WTC11 (cell line): ENCODE measurements around the gene DENND5A. TPM values are rescaled to one million over a fixed set of nuclear protein-coding genes. Genes with fewer than 3 reads are reported as not detected.

ENCODE experiments used
- ATAC-seq: fragments of 200-7000 bp; cut with Tn5 transposase; 2 replicates; pipeline ENCODE4 v1.10.0; 2021; ENCODE audit warnings: mild to moderate bottlenecking, moderate library complexity
- CTCF ChIA-PET: fragments of 300-600 bp; sonication (Branson Sonifier 250); formaldehyde crosslinking; loops from one replicate; lab custom pipeline; 2021; ENCODE audit warnings: antibody characterized with exemption; lab: Charles Lee
- POLR2A ChIA-PET: fragments of 350-600 bp; sonication (Branson Sonifier 250); formaldehyde crosslinking; loops from one replicate; lab custom pipeline; 2021; ENCODE audit warnings: antibody characterized with exemption; lab: Charles Lee
- DNase-seq: peaks from one replicate; pipeline ENCODE4 v3.0.0; 2021; ENCODE audit warnings: low spot score
- H3K27ac Mint-ChIP-seq: 2 replicates; pipeline ENCODE4 v1.8.0; 2021; ENCODE audit warnings: mixed read lengths
- H3K27me3 Mint-ChIP-seq: 2 replicates; pipeline ENCODE4 v1.8.0; 2021; ENCODE audit warnings: low read depth, mild to moderate bottlenecking, moderate library complexity, mixed read lengths
- H3K36me3 Mint-ChIP-seq: 2 replicates; pipeline ENCODE4 v1.8.0; 2021; ENCODE audit warnings: mixed read lengths
- H3K4me1 Mint-ChIP-seq: 2 replicates; pipeline ENCODE4 v1.8.0; 2022; ENCODE audit warnings: mixed read lengths
- H3K4me3 Mint-ChIP-seq: 2 replicates; pipeline ENCODE4 v1.8.0; 2021; ENCODE audit warnings: mild to moderate bottlenecking, moderate library complexity, mixed read lengths
- H3K9me3 Mint-ChIP-seq: 2 replicates; pipeline ENCODE4 v1.8.0; 2021; ENCODE audit warnings: mixed read lengths
- CREB1 ChIP-seq: sonication (generic); formaldehyde crosslinking; IDR thresholded peaks from 2 replicates; pipeline ENCODE4 v1.8.0; 2023; ENCODE audit warnings: mild to moderate bottlenecking, missing genetic modification reagents
- FOXP1 ChIP-seq: sonication (generic); formaldehyde crosslinking; IDR thresholded peaks from 2 replicates; pipeline ENCODE4 v1.8.0; 2022; ENCODE audit warnings: missing genetic modification reagents, mild to moderate bottlenecking, moderate library complexity, borderline replicate concordance
- GRHL2 ChIP-seq: fragments of 250-450 bp; sonication (Bioruptor Pico); IDR thresholded peaks from 2 replicates; pipeline ENCODE4 v1.8.0; 2022; ENCODE audit warnings: mild to moderate bottlenecking, moderate library complexity; ENCODE audit not compliant: insufficient replicate concordance, severe bottlenecking
- IRF2 ChIP-seq: sonication (generic); formaldehyde crosslinking; IDR thresholded peaks from 2 replicates; pipeline ENCODE4 v1.8.0; 2022; ENCODE audit warnings: low read depth, missing genetic modification reagents, borderline replicate concordance
- JAZF1 ChIP-seq: fragments of 250-450 bp; sonication (Bioruptor Pico); IDR thresholded peaks from 2 replicates; pipeline ENCODE4 v1.9.0; 2021; ENCODE audit warnings: moderate library complexity, mild to moderate bottlenecking, inconsistent platforms
- JUN ChIP-seq: sonication (generic); formaldehyde crosslinking; IDR thresholded peaks from 2 replicates; pipeline ENCODE4 v1.8.0; 2023; ENCODE audit warnings: mild to moderate bottlenecking, missing genetic modification reagents
- KAT7 ChIP-seq: sonication (generic); formaldehyde crosslinking; IDR thresholded peaks from 2 replicates; pipeline ENCODE4 v1.8.1; 2023; ENCODE audit warnings: missing genetic modification reagents, mild to moderate bottlenecking, borderline replicate concordance
- NFYB ChIP-seq: sonication (generic); formaldehyde crosslinking; conservative IDR thresholded peaks from 2 replicates; pipeline ENCODE4 v1.8.0; 2022; ENCODE audit warnings: low read depth, missing genetic modification reagents
- NR3C1 ChIP-seq: sonication (generic); formaldehyde crosslinking; conservative IDR thresholded peaks from 2 replicates; pipeline ENCODE4 v1.8.1; 2023; ENCODE audit warnings: low read depth, mild to moderate bottlenecking, missing genetic modification reagents
- PRRX2 ChIP-seq: fragments of 250-450 bp; sonication (Bioruptor Pico); IDR thresholded peaks from 2 replicates; pipeline ENCODE4 v1.8.0; 2021; ENCODE audit warnings: mild to moderate bottlenecking
- SMAD3 ChIP-seq: sonication (generic); formaldehyde crosslinking; IDR thresholded peaks from 2 replicates; pipeline ENCODE4 v1.8.0; 2022; ENCODE audit warnings: missing genetic modification reagents, mild to moderate bottlenecking, borderline replicate concordance
- SMAD4 ChIP-seq: sonication (generic); formaldehyde crosslinking; IDR thresholded peaks from 2 replicates; pipeline ENCODE4 v1.8.0; 2022; ENCODE audit warnings: mild to moderate bottlenecking, missing genetic modification reagents
- SOX15 ChIP-seq: fragments of 250-450 bp; sonication (Bioruptor Pico); IDR thresholded peaks from 2 replicates; pipeline ENCODE4 v1.9.0; 2021; ENCODE audit warnings: mild to moderate bottlenecking
- TP53 ChIP-seq: sonication (generic); formaldehyde crosslinking; IDR thresholded peaks from 2 replicates; pipeline ENCODE4 v1.8.1; 2023; ENCODE audit warnings: mild to moderate bottlenecking, missing genetic modification reagents
- ZBTB21 ChIP-seq: sonication (generic); formaldehyde crosslinking; IDR thresholded peaks from 2 replicates; pipeline ENCODE4 v1.8.1; 2023; ENCODE audit warnings: mild to moderate bottlenecking, missing genetic modification reagents, borderline replicate concordance
- ZNF219 ChIP-seq: sonication (generic); formaldehyde crosslinking; IDR thresholded peaks from 2 replicates; pipeline ENCODE4 v1.8.0; 2023; ENCODE audit warnings: missing genetic modification reagents, mild to moderate bottlenecking, borderline replicate concordance
- ZNF416 ChIP-seq: fragments of 250-450 bp; sonication (Bioruptor Pico); IDR thresholded peaks from 2 replicates; pipeline ENCODE4 v1.9.0; 2021; ENCODE audit warnings: mild to moderate bottlenecking, inconsistent platforms
- total RNA-seq: library from RNA; stranded (reverse); gene quantifications from 3 replicates; pipeline ENCODE4 v1.2.3, GENCODE V29; 2021
- TF ChIP-seq, protein P1 (sequence below): sonication (generic); formaldehyde crosslinking; IDR thresholded peaks from 2 replicates; pipeline ENCODE4 v1.8.0; 2022; ENCODE audit warnings: mild to moderate bottlenecking, missing genetic modification reagents
- TF ChIP-seq, protein P2 (sequence below): fragments of 250-450 bp; sonication (Bioruptor Pico); IDR thresholded peaks from 2 replicates; pipeline ENCODE4 v1.9.0; 2021; ENCODE audit warnings: moderate library complexity, mild to moderate bottlenecking, inconsistent platforms, borderline replicate concordance
- TF ChIP-seq, protein P3 (sequence below): sonication (generic); formaldehyde crosslinking; IDR thresholded peaks from 2 replicates; pipeline ENCODE4 v1.8.1; 2023; ENCODE audit warnings: mild to moderate bottlenecking, missing genetic modification reagents
- TF ChIP-seq, protein P4 (sequence below): sonication (generic); formaldehyde crosslinking; IDR thresholded peaks from 2 replicates; pipeline ENCODE4 v1.8.0; 2023; ENCODE audit warnings: missing genetic modification reagents
- TF ChIP-seq, protein P5 (sequence below): sonication (generic); formaldehyde crosslinking; IDR thresholded peaks from 2 replicates; pipeline ENCODE4 v1.8.1; 2022; ENCODE audit warnings: missing genetic modification reagents, borderline replicate concordance
- TF ChIP-seq, protein P6 (sequence below): sonication (generic); formaldehyde crosslinking; IDR thresholded peaks from 2 replicates; pipeline ENCODE4 v1.8.0; 2022; ENCODE audit warnings: mild to moderate bottlenecking, missing genetic modification reagents
- TF ChIP-seq, protein P7 (sequence below): sonication (generic); formaldehyde crosslinking; IDR thresholded peaks from 2 replicates; pipeline ENCODE4 v1.8.0; 2022; ENCODE audit warnings: mild to moderate bottlenecking, missing genetic modification reagents

The DENND5A gene
- total RNA-seq, 1 experiment from 2014 or later, result 69.3 TPM

DNA sequence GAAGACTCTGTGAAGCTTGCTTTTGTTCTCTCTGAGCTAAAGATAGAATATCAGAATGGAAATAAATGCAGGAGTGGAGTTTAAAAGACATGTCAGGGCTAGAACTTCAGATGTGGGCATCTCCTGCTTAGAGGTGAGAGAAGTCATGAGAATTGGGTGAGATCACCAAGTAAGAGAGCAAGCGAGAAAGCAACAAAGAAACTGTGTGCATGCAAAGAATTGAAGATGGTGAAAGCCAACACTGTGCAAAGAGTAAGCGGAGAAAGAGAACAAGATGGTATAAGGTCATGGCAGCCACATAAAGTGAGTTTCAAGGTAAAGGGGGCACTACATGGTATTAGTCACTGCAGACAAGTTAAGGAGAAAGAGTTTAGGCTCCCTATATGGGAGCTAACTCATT, 116.4 kb downstream of the DENND5A start:
- Mint-ChIP-seq H3K4me3 (no peak overlapping the region), H3K9me3 (no peaks in the 10 kb centered on the region), H3K27ac (no peak overlapping the region; the same call in 1 of the 2 replicates), H3K36me3 (peaks cover 56% of the 10 kb centered on the region), H3K27me3 (no peaks in the 10 kb centered on the region), H3K4me1 (no peaks in the 10 kb centered on the region)
- ChIA-PET CTCF (interaction anchor here (0.6 to 3.7 kb wide), 3 partner anchors 11 to 103 kb away, joined by 3 to 18 read pairs (median 3); no protein-coding TSS in a partner anchor), POLR2A (no interaction called here)
- DNase-seq, result no peak
- ATAC-seq, result no peak
- TF ChIP-seq, protein P1, sequence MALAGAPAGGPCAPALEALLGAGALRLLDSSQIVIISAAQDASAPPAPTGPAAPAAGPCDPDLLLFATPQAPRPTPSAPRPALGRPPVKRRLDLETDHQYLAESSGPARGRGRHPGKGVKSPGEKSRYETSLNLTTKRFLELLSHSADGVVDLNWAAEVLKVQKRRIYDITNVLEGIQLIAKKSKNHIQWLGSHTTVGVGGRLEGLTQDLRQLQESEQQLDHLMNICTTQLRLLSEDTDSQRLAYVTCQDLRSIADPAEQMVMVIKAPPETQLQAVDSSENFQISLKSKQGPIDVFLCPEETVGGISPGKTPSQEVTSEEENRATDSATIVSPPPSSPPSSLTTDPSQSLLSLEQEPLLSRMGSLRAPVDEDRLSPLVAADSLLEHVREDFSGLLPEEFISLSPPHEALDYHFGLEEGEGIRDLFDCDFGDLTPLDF, result no peak
- no peak for TF ChIP-seq ZBTB21 (CRISPR knock-in tag)
- no peak for TF ChIP-seq FOXP1
- TF ChIP-seq NR3C1 (CRISPR knock-in tag), result no peak
- no peak for TF ChIP-seq IRF2
- no peak for TF ChIP-seq JAZF1
- TF ChIP-seq NFYB, result no peak
- TF ChIP-seq, protein P2, sequence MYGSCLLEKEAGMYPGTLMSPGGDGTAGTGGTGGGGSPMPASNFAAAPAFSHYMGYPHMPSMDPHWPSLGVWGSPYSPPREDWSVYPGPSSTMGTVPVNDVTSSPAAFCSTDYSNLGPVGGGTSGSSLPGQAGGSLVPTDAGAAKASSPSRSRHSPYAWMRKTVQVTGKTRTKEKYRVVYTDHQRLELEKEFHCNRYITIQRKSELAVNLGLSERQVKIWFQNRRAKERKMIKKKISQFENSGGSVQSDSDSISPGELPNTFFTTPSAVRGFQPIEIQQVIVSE, result no peak
- no peak for TF ChIP-seq KAT7 (CRISPR knock-in tag)
- TF ChIP-seq GRHL2 (CRISPR knock-in tag), result no peak
- TF ChIP-seq, protein P3, sequence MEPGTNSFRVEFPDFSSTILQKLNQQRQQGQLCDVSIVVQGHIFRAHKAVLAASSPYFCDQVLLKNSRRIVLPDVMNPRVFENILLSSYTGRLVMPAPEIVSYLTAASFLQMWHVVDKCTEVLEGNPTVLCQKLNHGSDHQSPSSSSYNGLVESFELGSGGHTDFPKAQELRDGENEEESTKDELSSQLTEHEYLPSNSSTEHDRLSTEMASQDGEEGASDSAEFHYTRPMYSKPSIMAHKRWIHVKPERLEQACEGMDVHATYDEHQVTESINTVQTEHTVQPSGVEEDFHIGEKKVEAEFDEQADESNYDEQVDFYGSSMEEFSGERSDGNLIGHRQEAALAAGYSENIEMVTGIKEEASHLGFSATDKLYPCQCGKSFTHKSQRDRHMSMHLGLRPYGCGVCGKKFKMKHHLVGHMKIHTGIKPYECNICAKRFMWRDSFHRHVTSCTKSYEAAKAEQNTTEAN (CRISPR knock-in tag), result no peak
- TF ChIP-seq CREB1 (CRISPR knock-in tag), result no peak
- TF ChIP-seq JUN, result no peak
- no peak for TF ChIP-seq ZNF416 (CRISPR knock-in tag)
- TF ChIP-seq SMAD4 (CRISPR knock-in tag), result no peak

DNA sequence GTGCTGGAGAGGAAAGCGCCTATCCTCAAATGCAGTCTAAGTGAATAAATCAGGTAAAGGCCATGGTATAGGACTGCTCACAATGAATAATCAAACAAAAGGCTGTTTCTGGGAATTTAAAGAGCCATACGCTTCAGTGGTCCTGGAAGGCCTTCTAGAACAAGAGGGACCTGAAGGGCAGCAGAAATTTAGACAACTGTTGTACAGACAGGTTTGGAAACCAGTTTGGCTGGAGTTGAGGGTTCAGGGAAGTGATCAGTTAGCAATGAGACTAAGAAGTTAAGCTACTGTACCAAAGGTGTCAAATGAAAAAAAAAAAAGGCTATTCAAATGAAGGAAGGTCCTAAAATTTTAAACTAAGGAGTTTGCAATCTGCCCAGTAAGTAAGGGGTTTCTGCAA, 117.1 kb downstream of the DENND5A start:
- ChIA-PET POLR2A (no interaction called here), CTCF (interaction anchor here (0.6 to 3.7 kb wide), 3 partner anchors 10 to 104 kb away, joined by 3 to 18 read pairs (median 3); no protein-coding TSS in a partner anchor)
- H3K27ac Mint-ChIP-seq, result no peak overlapping the region
- TF ChIP-seq, protein P1, result no peak
- TF ChIP-seq SMAD3 (CRISPR knock-in tag) (no peak), SOX15 (CRISPR knock-in tag) (no peak), NFYB (no peak), ZNF219 (CRISPR knock-in tag) (no peak), SMAD4 (CRISPR knock-in tag) (no peak), PRRX2 (no peak), JAZF1 (no peak), TP53 (no peak)
- TF ChIP-seq, protein P4, sequence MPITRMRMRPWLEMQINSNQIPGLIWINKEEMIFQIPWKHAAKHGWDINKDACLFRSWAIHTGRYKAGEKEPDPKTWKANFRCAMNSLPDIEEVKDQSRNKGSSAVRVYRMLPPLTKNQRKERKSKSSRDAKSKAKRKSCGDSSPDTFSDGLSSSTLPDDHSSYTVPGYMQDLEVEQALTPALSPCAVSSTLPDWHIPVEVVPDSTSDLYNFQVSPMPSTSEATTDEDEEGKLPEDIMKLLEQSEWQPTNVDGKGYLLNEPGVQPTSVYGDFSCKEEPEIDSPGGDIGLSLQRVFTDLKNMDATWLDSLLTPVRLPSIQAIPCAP, result no peak
- TF ChIP-seq, protein P5, sequence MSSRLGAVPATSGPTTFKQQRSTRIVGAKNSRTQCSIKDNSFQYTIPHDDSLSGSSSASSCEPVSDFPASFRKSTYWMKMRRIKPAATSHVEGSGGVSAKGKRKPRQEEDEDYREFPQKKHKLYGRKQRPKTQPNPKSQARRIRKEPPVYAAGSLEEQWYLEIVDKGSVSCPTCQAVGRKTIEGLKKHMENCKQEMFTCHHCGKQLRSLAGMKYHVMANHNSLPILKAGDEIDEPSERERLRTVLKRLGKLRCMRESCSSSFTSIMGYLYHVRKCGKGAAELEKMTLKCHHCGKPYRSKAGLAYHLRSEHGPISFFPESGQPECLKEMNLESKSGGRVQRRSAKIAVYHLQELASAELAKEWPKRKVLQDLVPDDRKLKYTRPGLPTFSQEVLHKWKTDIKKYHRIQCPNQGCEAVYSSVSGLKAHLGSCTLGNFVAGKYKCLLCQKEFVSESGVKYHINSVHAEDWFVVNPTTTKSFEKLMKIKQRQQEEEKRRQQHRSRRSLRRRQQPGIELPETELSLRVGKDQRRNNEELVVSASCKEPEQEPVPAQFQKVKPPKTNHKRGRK, result no peak
- TF ChIP-seq, protein P6, sequence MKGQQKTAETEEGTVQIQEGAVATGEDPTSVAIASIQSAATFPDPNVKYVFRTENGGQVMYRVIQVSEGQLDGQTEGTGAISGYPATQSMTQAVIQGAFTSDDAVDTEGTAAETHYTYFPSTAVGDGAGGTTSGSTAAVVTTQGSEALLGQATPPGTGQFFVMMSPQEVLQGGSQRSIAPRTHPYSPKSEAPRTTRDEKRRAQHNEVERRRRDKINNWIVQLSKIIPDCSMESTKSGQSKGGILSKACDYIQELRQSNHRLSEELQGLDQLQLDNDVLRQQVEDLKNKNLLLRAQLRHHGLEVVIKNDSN (CRISPR knock-in tag), result no peak
- TF ChIP-seq, protein P7, sequence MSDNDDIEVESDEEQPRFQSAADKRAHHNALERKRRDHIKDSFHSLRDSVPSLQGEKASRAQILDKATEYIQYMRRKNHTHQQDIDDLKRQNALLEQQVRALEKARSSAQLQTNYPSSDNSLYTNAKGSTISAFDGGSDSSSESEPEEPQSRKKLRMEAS (CRISPR knock-in tag), result no peak

More for the DNA sequence above, 117.1 kb downstream of the DENND5A start:
- no peaks in the 10 kb centered on the region for H3K4me1 Mint-ChIP-seq
- no peaks in the 10 kb centered on the region for H3K27me3 Mint-ChIP-seq
- H3K4me3 Mint-ChIP-seq, result no peak overlapping the region
- ATAC-seq, result no peak
- H3K9me3 Mint-ChIP-seq, result no peaks in the 10 kb centered on the region
- H3K36me3 Mint-ChIP-seq, result peaks cover 61% of the 10 kb centered on the region
- DNase-seq, result no peak
